GM18499 (cell line): Measurements from ENCODE around the gene PSMD10.
A peak's percentile ranks its signal among the peaks of the same experiment; 100 is the strongest.

Source experiments
- ATAC-seq: cut with Tn5 transposase; IDR thresholded peaks from one replicate; pipeline ENCODE4 v1.9.1; 2021; ENCODE audit warnings: moderate number of reproducible peaks; ENCODE audit not compliant: insufficient read depth, unreplicated experiment

PSMD10 gene

DNA sequence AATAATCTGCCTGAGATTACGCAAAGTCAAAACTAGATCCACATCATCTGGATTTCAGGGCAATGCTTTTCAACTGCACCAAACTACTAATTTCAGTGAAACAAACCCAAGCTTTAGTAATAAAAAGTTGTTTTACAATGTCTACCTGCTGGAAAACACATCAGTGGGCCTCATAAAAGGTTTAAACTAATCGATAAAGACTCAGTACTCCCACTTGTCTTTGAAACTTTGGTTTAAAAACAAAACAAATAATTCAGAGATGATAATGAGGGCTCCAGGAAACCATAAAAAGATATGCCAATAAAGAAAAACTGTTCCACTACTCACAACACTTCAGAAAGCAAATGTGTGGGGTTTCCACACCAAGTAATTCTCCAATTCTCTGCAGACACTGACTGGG lies 10.2 kb downstream of the PSMD10 start:
- no peak for ATAC-seq

- no peak for ATAC-seq
These were observed 18.6 kb downstream of the PSMD10 start for GRCh38 chrX:108072746-108073145.

DNA sequence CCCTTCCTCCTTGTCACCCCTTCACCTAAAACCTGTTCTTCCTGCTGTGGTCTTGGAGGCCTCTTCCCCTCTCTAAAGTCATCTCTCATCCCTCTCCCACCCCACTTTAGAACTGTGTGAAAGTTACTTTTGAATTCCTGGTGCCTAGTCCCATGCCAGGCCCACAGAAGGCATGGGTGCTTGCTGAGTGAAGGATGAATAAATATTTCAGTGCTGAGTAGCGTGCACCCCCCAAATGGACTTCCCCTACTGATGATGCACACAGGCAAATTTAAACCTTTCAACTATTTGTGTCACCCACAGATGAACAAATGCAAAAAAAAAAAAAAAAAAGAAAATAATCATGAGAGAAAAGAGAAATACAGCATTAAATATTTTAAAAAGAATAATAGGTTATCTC lies 19.8 kb downstream of the PSMD10 start:
- no peak for ATAC-seq

- no peak for ATAC-seq
These were observed 20.5 kb downstream of the PSMD10 start for GRCh38 chrX:108070891-108071290.

DNA sequence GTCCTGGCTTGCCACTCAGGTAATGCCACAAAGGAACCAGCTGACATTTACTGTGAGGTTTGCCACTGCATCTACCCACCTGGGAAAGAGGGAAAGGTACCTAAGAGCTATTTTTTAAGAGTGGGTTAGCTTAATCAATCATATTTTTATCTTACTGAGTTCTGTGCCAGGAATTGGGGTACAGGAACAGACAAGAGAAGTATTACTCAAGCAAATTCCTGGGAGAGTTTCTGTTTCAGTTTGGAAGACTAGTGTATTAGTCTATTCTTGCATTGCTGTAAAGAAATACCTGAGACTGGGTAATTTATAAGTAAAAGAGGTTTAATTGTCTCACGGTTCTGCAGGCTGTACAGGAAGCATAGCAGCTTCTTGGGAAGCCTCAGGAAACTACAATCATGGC lies 23.2 kb downstream of the PSMD10 start:
- no peak for ATAC-seq

- no peak for ATAC-seq
These were observed 26.7 kb downstream of the PSMD10 start for GRCh38 chrX:108064613-108065012.

DNA sequence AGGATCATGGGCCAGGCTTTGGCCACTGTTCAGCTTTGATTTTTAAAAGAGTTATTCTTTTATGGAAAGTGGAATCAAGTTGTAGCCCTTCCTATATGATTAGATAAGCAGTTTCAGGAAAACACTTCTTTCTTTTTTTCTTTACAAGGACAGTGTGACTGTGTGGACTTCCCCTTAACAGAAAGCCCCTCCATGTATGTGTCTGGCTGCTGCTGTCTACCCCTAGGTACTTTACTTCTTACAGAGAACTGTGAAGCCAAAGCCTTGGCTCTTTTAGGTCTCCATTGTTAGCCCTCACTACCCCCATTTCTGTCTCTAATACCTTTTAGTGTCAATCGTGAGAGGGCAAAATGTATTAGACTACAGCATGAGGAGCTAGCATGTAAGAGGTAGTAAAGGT lies 27.3 kb downstream of the PSMD10 start:
- ATAC-seq, result no peak

GRCh38 chrX:108059801-108060200 lies 31.5 kb downstream of the PSMD10 start:
- no peak for ATAC-seq

DNA sequence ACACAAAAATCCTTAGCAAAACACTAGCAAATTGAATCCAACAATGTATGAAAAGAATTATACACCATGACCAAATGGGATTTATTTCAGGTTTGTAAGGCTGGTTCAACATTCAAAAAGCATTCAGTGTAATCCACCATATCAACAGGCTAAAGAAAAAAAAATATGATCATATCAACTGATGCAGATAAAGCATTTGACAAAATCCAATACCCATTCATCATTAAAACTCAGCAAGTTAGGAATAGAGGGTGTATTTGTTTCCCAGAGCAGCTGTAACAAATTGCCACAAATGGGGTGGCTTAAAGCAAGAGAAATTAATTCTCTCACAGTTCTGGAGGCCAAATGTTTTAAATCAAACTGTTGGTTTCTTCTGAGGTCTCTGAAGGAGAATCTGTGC lies 35.8 kb downstream of the PSMD10 start:
- no peak for ATAC-seq

GRCh38 chrX:108053218-108053617 lies 38.1 kb downstream of the PSMD10 start:
- peak; percentile 68 for ATAC-seq

DNA sequence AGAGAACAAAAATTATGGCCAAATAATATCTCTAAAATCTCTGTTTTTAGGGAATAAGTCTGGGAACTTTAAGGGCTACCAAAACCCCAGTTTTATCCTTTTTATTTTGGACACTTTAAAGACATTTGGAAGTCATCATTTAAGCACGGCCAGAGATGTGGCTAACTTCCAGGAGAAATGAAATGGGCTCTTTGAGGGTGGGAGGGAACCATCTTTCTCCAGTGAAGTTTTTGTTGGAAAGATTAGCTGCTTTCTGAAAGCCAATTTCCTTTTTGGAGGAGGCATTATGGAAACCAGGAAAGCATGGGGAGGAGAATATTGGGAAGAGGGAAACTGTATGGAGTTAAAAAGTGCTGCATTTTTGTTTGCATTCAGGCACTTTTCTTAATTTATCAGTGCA lies 41.7 kb downstream of the PSMD10 start:
- no peak for ATAC-seq

DNA sequence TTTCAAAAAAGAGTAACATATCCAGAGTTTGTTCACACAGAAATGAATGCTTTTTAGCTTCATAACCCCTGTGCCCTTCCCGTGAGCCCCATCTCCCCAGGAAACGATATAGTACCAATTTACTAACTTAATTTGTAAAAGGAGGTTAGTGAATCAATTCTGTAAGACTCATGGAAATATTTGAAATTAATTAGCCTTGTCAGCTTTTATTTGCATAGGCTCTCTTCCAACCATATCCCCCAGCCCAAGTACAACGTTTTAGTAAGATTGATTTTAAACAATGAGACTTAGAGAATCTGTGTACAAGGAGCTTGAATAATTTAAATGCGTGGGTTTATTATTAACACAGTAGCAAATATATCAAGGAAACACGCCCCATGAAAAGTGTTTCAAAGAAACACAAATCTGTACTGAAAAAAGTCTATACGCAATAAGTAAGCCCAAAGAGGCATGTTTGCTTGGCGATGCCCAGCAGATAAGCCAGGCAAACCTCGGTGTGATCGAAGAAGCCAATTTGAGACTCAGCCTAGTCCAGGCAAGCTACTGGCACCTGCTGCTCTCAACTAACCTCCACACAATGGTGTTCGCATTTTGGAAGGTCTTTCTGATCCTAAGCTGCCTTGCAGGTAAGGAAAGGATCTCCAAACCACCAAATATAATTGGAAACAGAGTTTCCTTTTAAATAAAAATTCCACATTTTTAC lies 46.6 kb downstream of the PSMD10 start, which contains the start of gene VSIG1:
TSS of gene VSIG1 (plus strand) at position 512 of the 703 bp plus-strand sequence. CDS start at position 578, 66 bp downstream.
- no peak for ATAC-seq

DNA sequence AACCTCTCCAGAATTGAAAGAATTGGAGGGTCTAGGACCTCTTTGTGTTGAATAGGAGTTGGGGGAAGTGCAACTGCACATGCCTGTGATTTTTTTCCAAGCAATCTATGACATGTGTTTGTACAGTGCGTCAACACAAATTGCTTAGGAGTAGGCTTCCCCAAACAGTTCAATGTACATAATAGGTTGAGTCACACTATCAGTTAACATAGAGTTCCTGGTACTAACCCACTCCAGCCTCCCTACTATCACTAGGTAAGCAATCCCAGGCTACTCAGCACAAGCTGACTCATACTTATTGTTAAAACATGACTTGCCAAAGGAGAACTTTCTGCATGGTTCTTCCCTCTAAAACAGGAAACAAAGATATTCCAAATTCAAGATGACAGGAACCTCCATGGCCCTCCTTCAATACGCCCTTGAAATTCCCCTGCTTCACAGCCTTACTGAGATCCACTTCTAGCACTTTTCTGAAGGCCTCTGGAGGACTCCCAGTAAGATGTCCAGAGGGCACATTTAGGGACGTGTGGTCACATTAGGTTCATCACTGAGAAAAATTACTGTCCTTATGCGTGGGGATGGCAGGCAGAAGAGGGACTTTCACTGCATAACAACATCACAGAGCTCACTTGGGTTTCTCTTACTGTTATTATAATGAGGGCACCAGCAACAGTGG lies 54.9 kb downstream of the PSMD10 start:
- ATAC-seq, result no peak

DNA sequence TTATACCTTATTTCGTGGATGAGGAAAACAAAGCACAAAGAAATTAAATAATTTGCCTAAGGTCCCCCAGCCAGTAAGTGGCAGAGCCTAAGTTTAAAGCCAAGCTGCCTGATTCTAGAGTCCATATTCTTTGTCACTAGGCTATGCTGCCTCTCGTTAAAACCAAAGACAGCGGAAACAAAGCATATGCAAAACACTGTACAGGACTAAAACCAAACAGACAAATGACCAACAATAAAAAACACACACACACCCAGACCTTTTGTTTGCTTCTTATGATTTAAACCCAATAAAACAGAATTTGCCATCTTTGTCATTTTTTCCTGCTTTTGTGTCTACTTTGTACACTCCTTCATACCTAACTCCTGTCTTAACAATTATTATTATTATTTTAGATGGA lies 56.6 kb downstream of the PSMD10 start:
- no peak for ATAC-seq
